SKM-1 treated with dmso at 0.1 percent for 144 hours (cell line): ENCODE measurements around the gene ANKRD29.

Source experiments
- DNase-seq: peaks from one replicate; lab custom pipeline; 2025; ENCODE audit not compliant: unreplicated experiment; lab: John Stamatoyannopoulos, UW

ANKRD29 gene

DNA sequence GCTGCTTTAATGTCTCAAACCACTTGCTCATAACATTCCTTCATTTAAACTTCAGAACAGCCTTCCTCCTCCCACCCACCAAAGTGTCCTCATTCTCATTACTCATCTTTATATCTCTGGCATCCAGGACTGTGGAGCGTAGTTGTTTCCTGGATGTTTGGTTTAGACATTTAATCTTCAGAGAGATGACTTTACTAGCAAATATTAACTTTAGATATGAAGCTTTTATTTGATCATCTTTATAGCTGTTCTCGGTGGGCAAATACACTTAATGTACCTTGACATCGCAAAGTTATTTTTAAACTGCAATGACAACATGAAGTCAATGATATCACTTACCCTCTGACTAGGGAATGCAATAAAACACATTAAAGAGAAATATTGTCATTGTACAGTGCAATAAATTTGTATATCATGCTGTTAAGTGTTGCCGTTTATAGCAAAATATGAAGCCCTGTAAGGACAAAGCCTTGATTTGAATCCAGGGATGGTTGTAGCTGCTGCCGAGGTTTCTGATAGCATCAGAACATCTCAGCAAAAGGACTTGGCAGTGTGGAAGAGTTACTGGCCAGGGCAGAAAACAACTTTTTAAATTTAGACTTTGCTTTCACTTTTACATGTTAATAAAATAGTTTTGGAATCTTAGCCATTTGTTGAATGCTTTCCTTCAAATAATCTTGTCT, 21.9 kb upstream of the ANKRD29 start:
- no peak for DNase-seq

GRCh38 chr18:23683671-23684070, 21.0 kb upstream of the ANKRD29 start:
- DNase-seq = no peak

DNA sequence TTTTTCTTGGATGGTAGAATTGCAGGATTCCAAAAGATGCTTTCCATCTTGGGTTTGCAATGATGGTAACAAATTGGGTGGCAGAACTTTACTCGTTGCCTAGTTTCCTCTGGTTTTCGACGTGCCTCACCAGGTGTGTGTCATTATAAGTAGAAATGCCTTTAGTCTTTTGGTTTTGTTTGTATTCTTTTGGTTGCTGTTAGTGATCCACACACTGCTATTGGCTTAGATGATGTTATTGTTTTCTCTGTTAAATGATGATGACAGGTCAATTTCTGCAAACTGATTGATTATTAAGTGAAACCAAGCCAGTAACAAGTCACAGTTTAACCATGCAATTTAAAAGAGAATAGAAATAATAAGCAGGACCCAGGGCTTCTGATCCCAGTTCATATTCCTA, 20.4 kb upstream of the ANKRD29 start:
- DNase-seq = no peak

DNA sequence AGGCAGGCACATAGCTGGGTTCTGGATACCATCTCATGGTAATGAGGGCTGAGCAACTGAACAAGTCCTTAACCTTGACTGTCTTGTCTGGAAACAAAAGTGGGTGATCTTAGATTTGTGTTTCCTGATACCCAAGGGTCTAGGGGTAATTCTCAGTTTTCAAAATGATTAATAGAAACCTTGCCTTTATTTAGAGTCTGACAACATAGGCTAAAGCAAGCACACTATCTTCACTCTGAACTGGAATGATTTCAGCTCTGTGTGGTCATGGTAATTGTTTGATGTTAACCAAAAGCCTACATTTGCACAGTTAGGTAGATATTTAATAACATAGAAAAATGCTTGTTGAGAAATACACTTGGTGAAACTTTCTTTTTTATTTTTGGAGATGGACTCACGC, 19.8 kb upstream of the ANKRD29 start:
- no peak for DNase-seq

- DNase-seq = no peak
Observed at GRCh38 chr18:23682045-23682444, 19.3 kb upstream of the ANKRD29 start.

DNA sequence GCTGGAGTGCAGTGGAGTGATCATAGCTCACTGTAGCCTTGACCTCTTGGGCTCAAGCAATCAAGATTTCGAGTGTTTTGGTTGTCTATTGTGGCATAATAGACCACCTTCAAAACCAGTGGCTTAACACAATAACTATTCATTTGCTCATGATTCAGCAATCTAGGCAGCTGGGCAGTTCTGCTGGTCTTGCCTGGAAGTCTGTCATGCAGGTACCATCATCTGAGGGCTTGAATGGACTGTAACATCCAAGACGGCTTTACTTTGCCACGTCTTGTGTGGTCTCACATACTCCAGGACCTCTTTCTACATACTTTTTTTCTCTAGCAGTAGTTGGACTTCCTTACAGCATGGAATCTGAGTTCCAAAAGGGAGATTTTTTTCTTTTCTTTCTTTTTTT, 13.2 kb upstream of the ANKRD29 start:
- DNase-seq = no peak

DNA sequence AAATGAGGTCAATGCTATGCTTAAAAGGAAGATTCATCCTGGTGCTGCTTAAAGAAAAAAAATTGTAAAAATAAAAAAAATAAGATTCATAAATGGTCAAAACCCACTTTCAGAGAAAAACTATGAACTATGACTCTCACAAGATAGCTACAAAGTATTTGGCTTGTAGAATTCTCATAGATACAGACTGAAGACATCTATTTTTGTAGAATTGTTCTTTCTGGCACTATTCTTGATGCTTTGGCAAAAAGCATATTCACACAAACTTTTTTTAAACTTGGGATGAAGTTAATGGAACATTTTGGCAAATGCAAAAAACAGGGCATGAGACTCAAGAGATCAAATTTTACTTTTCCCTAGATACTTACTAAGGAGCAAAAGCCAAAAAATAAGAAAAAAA, 12.5 kb upstream of the ANKRD29 start:
- no peak for DNase-seq

- DNase-seq = no peak
Observed at GRCh38 chr18:23673725-23674124, 11.0 kb upstream of the ANKRD29 start.

- DNase-seq = no peak
Observed at GRCh38 chr18:23671564-23671963, 8.9 kb upstream of the ANKRD29 start.

- DNase-seq = no peak
Observed at GRCh38 chr18:23669804-23670405, 7.2 kb upstream of the ANKRD29 start.

GRCh38 chr18:23669202-23669766, 6.6 kb upstream of the ANKRD29 start:
- no peak for DNase-seq

DNA sequence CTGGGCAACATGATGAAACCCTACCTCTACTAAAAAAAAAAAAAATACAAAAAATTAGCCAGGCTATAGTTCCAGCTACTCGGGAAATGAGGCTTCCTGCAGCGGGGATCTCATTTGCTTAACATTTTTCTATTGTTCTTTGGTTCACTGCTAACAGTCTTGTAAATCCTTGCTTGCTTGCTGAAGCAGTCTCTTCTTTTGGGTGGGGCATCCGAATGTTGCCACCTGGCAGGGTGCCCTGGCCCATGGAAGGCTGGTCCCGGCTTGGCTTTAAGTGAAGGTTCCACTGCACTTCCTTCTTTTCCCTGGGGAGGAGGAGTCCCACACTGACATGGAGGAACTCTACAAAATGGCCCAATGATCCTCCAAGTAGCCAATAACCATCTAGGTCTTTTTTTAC, 6.0 kb upstream of the ANKRD29 start:
- no peak for DNase-seq

- no peak for DNase-seq
Observed at GRCh38 chr18:23667114-23667513, 4.4 kb upstream of the ANKRD29 start.

DNA sequence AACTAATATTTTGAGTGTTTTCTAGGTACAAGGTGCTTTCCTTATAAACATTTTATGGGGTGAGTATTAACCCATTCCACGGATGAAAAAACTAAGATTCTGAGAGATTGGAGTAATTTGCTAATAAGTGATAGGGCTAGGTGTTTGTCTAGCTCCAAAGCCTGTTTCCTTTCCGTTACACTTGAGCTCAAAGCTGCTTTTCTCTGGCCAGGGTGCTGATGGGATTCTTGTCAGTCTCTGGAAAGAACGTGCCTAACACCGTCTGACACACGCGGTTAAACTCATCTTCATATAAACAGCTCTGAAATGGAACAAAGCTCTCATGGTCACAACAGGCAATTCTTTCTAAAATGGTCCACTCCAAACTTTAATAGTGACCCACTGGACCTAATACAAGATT, 2.0 kb upstream of the ANKRD29 start:
- DNase-seq = no peak

DNA sequence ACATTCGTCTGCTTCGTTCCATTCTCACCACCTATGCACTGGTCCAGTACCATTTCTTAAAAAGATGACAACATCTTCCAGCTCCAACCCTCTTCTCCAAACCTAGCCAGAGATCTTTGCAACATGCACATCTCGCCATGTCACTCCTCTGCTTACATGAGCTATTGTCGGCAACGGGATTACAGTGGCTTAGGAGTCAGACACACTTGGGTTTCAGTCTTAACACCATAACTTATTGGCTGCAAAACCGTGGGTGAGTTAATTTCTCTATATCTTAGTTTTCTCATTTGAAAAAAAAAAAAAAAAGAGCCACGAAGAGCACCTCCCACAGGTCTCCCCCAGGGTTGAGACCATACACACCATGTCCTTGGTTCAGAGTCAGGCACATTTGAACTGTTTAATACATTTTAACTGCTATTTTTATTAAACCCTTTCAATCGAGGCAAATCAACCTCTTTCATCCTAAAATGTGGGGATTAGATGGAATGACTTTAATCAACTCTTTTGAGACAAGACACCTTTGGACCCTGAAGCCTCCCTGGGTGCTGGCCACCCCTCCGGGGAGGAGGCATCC, 889 bp downstream of the ANKRD29 start:
- DNase-seq = no peak

- no peak for DNase-seq
Observed at GRCh38 chr18:23658285-23658684, 4.4 kb downstream of the ANKRD29 start.

- DNase-seq = no peak
Observed at GRCh38 chr18:23652232-23652631, 10.5 kb downstream of the ANKRD29 start.

GRCh38 chr18:23650968-23651927, 11.5 kb downstream of the ANKRD29 start:
- DNase-seq = no peak

DNA sequence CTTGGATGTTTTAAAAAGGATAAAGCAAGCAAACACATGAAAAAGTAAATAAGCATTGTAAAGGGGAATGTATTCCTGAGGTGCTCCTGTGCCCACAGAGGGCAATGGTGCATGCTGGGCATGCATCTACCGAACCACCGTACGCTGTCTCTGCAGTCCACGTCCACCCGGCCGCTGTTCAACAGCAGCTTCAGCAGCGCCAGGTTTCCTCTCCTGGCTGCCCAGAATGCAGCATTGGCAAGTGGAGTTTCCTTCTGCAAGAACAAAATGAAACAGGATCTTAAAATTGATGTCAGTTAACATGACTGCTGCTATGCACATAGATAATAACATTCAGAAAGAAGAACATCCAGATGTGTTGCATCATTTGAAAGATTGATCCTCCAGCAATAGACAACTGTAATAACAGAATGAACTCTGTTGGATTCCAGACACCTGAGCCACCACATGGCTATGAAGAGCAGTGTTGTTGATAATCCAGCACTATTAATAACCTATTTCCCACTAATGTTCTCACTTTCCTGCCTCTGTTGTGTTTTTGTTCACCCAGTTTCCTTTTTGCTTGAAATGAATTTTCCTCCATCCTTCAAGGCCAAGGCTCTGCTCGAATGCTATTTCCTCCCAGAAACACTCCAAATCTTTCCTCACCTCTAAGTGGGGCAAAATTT, 13.6 kb downstream of the ANKRD29 start:
- DNase-seq = no peak

GRCh38 chr18:23648456-23648855, 14.3 kb downstream of the ANKRD29 start:
- DNase-seq = no peak

- no peak for DNase-seq
Observed at GRCh38 chr18:23646282-23646681, 16.4 kb downstream of the ANKRD29 start.
